Stimulated activated CD8-positive, alpha-beta memory T cell treated with anti-CD3 and anti-CD28 coated beads, Interleukin-15, amount 100 ng/mL, for 48 hours (primary cell): ENCODE results near the gene MAP3K5.
A peak's percentile ranks its signal among the peaks of the same experiment; 100 is the strongest.
"Not testable (repeated sequence)": the region's sequence is repeated elsewhere in the genome, so short reads cannot be mapped to it uniquely, and the experiment has no call there.

Experiments
- DNase-seq, 2 donors: peaks; one replicate each; pipeline ENCODE4 v3.0.0-alpha.2; 2020; ENCODE audit warnings: low read depth in 2 of 2

MAP3K5 gene

GRCh38 chr6:136791296-136792094 lies 782 bp downstream of the MAP3K5 start:
- DNase-seq: peak; percentile 12 to 21

- DNase-seq: no peak
Measured at GRCh38 chr6:136790411-136791295, 1.6 kb downstream of the MAP3K5 start.

GRCh38 chr6:136789440-136789839 lies 2.8 kb downstream of the MAP3K5 start:
- DNase-seq: not testable (repeated sequence)

GRCh38 chr6:136788069-136788902 lies 4.0 kb downstream of the MAP3K5 start:
- no peak for DNase-seq

- no peak for DNase-seq
Measured at GRCh38 chr6:136787726-136788068, 4.6 kb downstream of the MAP3K5 start.

GRCh38 chr6:136786658-136787057 lies 5.6 kb downstream of the MAP3K5 start:
- DNase-seq: no peak

- peak; percentile 15 to 18 for DNase-seq
Measured at GRCh38 chr6:136784910-136785746, 7.1 kb downstream of the MAP3K5 start.

- DNase-seq: no peak
Measured at GRCh38 chr6:136784271-136784664, 8.0 kb downstream of the MAP3K5 start.

GRCh38 chr6:136783495-136784270 lies 8.6 kb downstream of the MAP3K5 start:
- DNase-seq: no peak

GRCh38 chr6:136783021-136783420 lies 9.3 kb downstream of the MAP3K5 start:
- no peak for DNase-seq

GRCh38 chr6:136782021-136782770 lies 10.1 kb downstream of the MAP3K5 start:
- DNase-seq: no peak

GRCh38 chr6:136780972-136781371 lies 11.3 kb downstream of the MAP3K5 start:
- no peak for DNase-seq

- no peak for DNase-seq
Measured at GRCh38 chr6:136779682-136780081, 12.6 kb downstream of the MAP3K5 start.

- DNase-seq: no peak
Measured at GRCh38 chr6:136777651-136778050, 14.6 kb downstream of the MAP3K5 start.

- no peak for DNase-seq
Measured at GRCh38 chr6:136775548-136775947, 16.7 kb downstream of the MAP3K5 start.

GRCh38 chr6:136775081-136775480 lies 17.2 kb downstream of the MAP3K5 start:
- no peak for DNase-seq

- no peak for DNase-seq
Measured at GRCh38 chr6:136774228-136775041, 17.8 kb downstream of the MAP3K5 start.

GRCh38 chr6:136773473-136773796 lies 18.8 kb downstream of the MAP3K5 start:
- DNase-seq: no peak
